ENCODE measurements around the gene LOC101059915. TPM values are rescaled to one million over a fixed set of nuclear protein-coding genes. Genes with fewer than 3 reads are reported as not detected.

Gene LOC101059915

Other genes starting within 250 kb of the LOC101059915 start
- 105 and 154 TPM in 2 replicates for gene OGT, start 134.4 kb upstream of the LOC101059915 start, total RNA-seq
- gene GCNA, start 89.1 kb upstream of the LOC101059915 start, total RNA-seq: 1.5 and 3.1 TPM in 2 replicates
- not detected in 2 replicates for gene CXCR3, start 49.0 kb upstream of the LOC101059915 start, total RNA-seq
- gene CXorf49, start 50.7 kb downstream of the LOC101059915 start, total RNA-seq: not detected in 2 replicates
- not detected in 2 replicates for gene CXorf49B, start 95.8 kb downstream of the LOC101059915 start, total RNA-seq
- gene NHSL2, start 243.3 kb downstream of the LOC101059915 start, total RNA-seq: 0.19 and 0.21 TPM in 2 replicates